Measurements from ENCODE around the gene ID4.
A peak's percentile ranks its signal among the peaks of the same experiment; 100 is the strongest.

ID4 gene

DNA sequence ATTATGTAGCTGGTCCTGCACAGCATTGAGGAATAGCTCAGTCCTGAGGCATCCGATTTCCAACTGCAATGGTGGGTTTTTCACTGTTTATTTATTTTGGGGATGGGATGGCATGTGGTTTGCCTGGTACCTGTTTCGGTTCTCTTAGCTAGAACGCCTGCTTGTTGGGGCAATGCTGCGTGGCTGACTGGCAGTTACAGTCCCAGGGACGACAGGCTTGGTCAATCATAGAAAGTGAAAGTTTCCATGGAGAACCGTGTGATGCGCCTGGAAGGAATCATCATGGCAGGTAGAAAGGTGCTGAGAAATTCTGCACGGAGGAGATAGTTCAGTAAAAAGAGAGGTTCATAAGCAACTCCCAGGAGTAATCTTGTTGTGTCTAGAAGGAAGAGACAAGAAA lies 18.4 kb downstream of the ID4 start:
- FAIRE-seq = no peak
- DNase-seq (ENCODE audit: insufficient read length, low spot score) = no peak

DNA sequence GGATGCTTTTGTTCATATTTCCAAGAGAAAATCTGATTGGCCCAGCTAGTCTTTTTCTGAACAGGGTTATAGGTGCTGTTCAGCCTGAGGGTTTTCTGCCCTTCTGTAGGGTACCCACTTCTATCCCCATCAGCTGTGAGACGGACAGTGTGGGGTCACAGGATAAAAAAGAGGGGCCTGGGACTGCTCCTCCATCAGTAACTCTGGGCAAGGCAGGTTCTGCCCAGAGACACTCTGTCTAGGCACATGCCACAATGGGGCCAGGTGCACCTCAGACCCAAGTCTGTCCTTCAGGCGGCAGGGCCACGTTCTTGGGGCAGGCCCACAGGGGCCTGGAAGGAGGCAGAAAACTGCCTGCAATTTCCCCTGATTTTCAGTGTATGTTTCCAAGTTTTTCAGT lies 20.0 kb downstream of the ID4 start:
- FAIRE-seq = no peak
- no peak for DNase-seq (ENCODE audit: insufficient read length, low spot score)

DNA sequence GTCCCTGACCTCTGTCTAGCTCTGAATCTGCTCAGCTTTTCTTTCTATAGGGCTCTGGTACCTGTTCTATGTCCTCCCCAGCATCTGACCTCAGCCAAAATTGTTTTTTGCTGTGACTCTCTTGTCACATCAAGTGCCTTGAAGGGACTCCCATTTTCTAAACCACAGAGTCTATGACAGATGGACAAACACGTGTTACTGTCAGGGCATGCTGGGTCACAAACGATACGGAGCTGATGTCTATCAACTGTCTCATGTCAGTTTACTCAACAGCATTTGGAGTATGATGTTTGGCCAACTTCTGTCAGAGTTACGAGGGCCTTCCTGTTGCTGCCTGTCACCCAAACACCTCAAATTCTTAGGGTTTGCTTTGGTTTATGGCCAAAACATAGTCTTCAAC lies 20.5 kb downstream of the ID4 start:
- DNase-seq (ENCODE audit: insufficient read length, low spot score) (no peak), FAIRE-seq (no peak)

DNA sequence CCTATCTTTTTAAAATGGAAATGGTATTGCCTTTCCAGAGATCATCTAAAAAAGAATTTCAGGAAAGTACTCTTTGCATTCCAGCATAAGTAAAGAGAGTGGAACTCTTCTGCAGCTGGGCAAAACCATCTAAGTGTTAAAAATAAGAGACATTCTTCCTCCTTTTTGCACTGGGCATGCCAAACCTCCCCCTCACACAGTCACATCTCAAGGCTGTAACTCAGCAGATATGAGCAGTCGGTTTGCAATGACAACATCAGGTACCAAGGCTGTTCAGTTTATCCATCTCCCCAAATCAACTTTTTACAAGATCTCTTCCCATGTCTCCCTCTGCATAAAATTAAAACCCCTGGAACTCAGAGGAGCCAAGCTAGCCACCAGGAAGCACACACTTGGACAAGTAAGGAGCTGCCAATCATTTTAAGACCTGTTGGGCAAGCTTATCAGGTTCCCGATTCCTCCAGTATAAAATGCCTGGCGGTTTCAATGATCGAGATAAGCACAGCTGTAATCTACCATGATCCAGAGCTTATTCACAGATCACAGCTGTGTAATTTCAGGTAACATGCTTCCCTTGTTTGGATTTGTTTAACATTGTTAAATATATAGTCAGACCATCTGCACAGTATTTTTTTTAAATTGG lies 23.2 kb downstream of the ID4 start:
- FAIRE-seq (no peak), DNase-seq (ENCODE audit: insufficient read length, low spot score) (no peak)

DNA sequence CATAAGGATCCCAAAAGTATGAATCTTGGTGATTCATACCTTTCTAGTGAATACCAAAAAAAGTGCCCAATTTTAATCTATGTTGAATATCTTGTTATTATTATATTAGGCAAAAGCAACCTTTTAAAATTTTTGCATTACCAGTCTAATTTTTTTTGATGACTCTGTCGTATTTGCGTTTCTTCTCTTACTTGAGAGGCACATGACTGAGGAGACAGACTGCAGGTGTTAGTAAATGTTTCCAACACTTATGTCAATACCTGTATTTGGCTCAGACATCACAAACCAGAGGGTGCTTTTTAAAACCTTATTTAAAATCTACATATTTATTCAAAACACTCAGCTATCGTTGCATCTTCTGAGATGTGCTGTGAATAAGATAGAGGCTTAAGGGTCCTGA lies 27.1 kb downstream of the ID4 start:
- FAIRE-seq (no peak), DNase-seq (ENCODE audit: insufficient read length, low spot score) (no peak)

DNA sequence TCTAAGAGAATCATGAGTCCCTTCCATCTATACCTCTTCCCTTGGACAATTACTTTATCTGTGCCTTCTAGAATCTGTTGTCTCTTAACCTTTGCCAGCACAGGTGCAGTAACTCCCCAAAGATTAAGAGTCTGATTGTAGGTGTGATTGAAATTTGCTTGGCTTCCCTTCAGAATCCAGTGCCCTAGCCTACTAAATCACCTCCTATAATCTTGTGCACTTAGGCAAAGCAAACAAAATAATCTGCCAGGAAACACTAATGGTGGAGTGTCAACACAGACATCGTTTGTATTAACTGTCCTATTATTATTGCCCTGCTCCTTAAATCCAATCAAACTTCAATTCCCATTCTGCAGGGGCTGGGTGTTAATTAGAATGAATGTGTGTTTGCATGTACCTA lies 28.0 kb downstream of the ID4 start:
- FAIRE-seq (no peak), DNase-seq (ENCODE audit: insufficient read length, low spot score) (no peak)

DNA sequence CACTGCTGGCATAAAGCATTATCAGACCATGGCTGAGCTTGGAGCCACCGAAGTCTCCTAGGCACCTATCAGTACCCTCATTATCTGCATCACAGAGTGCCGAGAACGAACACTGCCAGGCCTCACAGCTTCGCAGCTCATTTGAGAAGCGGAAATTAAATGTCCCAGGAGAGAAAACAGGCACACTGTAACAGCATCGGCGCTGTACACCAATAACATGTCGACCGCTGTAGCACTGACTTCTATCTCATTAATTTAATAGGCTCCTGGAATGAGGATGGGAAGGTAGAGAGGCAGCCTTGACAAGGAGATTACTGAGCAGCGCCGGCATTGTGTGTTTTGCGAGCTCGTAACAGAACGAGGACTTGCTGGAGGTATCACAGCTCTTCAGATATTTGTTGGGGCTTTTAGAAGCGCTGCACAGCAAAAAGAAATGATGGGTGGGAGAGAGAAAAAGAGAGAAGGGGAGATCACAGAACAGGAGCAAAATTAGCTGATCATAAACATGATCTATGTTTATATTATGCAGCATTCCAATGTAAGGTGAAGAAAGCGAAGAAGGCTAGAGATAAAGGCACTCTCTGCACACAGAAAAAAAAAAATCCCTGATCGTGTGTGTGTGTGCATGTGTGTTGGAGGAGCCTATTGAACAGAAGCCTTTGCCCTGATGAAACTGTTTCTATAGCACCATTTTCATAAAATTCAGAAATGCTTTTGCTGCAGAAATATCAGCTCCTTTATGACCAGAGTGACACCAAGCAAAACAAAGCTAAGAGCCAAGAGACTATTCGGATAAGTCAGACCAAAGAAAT lies 29.2 kb downstream of the ID4 start:
- FAIRE-seq (no peak), DNase-seq (ENCODE audit: insufficient read length, low spot score) (no peak)

DNA sequence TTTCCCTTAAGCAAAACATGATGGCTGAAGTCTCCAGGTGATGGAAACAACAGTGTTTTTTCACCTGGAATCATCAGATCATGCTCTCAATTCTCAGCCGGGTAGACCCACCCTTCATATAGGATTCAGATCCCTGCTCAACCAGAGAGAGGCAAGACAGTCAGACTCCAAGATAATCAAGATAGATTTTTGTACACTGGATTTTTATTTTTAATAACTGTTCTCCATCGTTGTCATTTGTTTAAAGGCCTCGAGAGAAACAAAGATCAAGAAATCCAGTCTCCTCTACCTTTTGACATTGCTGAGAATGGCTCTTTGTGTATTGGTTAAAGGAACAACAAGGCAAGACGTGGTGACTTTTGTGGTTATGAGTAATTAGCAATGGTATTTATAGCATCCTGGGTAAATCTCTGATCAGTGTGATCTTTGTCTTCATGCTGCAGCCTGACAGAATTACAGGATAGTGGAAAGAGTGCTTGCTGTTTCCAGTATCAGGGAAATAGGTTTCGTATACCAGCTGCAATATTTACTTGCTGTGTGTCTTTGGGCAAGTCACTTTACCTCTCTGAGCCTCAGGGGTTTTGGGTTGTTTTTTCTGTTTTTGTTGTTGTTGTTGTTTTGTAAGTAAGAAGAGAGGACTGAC lies 29.9 kb downstream of the ID4 start:
- DNase-seq (ENCODE audit: insufficient read length, low spot score) = peak; percentile 17
- peak; percentile 63 for FAIRE-seq

DNA sequence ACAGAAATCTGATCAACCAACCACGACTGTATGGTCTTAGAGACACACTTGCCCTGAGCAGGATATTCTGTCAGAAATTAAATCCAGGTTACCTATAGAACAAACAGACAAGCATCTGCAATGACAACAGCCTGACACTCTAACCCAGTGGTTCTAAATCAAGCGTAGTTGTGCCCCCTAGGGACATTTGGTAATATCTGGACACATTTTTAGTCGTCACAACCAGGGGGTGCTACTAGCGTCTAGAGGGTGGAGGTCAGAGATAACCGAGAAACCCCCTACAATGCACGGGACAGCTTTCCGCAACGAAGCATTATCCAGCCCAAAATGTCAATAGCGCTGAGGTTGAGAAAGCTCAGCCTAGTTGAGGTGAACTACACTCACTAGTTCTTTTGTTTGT lies 32.3 kb downstream of the ID4 start:
- no peak for FAIRE-seq
- no peak for DNase-seq (ENCODE audit: insufficient read length, low spot score)

DNA sequence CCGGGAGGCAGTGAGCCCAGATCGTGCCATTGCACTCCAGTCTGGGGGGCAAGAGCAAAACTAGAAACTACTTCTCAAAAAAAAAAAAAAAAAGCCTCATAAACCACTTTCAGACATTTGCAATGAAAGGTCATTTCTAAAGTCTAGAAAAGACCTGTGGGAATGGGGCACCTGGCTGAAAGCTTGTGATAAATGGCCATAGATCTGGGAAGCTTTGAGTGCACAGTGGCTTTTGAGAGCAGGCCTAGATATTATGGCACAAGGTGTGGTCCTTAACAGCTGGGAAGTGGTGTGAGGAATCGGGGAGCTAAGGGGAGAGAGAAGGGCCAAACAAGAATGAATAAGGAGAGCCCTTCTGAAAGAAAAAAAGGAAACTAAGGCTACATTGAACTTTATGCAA lies 33.2 kb downstream of the ID4 start:
- DNase-seq (ENCODE audit: insufficient read length, low spot score) = no peak
- FAIRE-seq = no peak

DNA sequence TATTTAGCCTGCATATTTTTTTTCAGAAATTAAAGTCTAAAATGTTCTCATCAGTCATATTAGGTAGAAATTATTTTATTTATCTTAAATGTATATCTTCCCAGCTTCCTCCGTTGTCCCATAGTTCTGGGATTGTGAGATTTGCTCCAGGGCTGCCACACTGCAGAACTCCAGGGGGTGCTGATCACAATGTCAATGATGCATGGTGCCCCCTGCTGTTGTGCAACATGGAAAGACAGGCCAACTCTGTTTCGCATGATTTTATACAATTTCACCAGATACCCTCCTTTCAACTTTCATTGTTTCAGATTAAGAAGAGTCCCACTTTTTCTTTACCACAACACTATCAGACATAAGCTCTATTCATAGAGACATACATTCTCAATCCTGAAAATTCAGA lies 35.9 kb downstream of the ID4 start:
- FAIRE-seq = no peak
- DNase-seq (ENCODE audit: insufficient read length, low spot score) = no peak

DNA sequence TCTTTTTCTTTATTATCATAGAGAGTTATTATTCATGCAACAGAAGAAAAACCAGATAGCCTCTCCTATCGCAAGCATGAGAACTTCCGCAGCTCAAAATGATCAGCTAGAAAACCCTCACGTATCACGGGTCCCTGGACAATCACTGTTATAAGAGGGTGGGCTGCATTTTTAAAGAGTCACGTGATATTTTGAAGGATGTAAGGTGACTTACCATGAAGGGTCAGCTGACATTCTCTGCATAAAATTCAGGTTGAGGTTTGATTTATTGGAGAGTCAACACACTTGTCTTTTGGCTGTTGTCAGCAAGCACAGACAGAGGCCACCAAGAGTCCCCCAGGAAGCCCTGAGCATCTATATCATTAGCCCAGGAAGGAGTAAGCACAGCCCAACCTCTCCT lies 39.5 kb downstream of the ID4 start:
- FAIRE-seq = no peak
- no peak for DNase-seq (ENCODE audit: insufficient read length, low spot score)

DNA sequence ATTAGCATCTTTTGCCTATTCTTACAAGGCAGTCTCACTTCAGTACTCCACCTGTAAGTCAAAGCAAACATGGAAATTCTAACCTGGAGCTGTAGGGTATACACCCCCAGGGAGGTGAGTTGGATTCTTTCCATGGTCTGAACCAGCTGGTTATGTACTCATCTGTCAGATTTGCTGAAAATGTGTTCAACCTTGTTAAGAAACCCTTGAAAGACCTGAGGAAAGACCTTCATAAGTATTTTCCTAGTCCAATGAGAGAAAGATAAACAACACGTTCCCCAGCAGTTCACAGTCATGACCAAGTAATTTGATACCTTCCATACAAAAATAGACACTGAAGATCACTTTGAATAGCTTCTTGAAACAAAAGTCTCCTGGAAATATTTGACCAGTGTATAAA lies 42.5 kb downstream of the ID4 start:
- FAIRE-seq = no peak
- no peak for DNase-seq (ENCODE audit: insufficient read length, low spot score)

DNA sequence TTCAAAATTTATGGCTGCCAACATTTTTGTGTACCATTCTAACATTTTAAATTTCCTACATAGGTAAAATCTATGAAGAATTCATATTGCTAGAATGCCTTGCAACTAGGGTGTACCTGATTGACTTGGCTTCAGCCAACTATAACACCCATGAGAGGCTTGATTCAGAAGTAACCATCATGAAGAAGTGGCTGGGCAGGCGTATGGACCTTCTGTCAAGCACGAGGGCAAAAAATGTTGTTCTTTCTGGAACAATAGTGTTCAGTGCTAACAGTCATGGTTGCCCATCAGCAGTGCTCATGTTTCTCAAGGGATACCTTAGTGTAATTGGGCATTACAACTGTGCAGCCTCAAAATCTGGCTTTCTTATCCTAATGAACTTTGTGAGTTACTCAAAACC lies 42.9 kb downstream of the ID4 start:
- no peak for FAIRE-seq
- DNase-seq (ENCODE audit: insufficient read length, low spot score) = no peak

DNA sequence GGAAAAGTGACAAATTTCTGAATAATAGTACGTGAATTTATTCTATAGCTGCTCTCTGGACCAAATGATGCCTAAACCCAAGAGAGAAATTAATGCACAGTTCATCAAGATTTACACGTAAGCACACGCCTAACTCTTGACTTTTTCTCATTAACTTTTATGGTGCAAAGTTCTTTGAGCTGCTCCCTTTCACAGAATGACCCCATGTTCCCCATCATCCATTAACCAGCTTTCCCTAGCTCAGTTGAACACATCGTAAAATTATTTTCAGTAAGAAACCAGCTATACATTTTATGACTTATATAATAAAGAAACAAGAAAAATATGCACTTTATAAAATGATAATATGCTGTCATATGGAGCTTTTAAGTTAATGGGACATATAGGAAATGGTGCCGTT lies 54.3 kb downstream of the ID4 start:
- FAIRE-seq (no peak), DNase-seq (ENCODE audit: insufficient read length, low spot score) (no peak)

All from HTR-8/SVneo (cell line).